HPDE6-E6E7 (cell line): Measurements from ENCODE around the gene ARHGAP6.
"Not testable (repeated sequence)": the region's sequence is repeated elsewhere in the genome, so short reads cannot be mapped to it uniquely, and the experiment has no call there.

Experiments used
- DNase-seq: peaks from one replicate; pipeline ENCODE4 v3.0.0; 2011; ENCODE audit warnings: missing footprints; ENCODE audit errors: extremely low spot score

The ARHGAP6 gene

GRCh38 chrX:11525685-11526084 is 140.0 kb downstream of the ARHGAP6 start:
- DNase-seq = no peak

DNA sequence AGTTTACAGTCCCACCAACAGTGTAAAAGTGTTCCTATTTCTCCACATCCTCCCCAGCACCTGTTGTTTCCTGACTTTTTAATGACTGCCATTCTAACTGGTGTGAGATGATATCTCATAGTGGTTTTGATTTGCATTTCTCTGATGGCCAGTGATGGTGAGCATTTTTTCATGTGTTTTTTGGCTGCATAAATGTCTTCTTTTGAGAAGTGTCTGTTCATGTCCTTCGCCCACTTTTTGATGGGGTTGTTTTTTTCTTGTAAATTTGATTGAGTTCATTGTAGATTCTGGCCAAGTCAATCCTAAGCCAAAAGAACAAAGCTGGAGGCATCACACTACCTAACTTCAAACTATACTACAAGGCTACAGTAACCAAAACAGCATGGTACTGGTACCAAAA is 146.5 kb downstream of the ARHGAP6 start:
- not testable (repeated sequence) for DNase-seq

DNA sequence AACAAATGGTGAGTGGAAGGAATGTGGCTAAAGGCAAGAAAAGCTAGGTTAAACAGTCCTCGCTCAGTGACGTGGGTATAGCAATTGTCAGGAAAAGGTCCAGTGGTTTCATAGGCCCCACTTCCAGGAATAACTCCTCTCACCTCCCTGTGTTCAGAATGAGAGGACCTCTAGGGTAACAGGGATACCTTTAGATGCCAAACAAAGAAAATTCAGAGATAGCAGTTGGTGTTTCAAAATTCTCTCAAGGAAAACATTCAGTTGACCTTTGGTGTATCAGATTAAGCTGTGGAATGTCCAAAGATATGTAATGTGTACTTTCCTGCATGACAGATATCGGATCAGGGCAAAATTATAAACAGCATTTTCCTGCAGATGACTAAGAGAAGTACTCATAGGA is 155.9 kb downstream of the ARHGAP6 start:
- DNase-seq = no peak

GRCh38 chrX:11504234-11504633 is 161.5 kb downstream of the ARHGAP6 start:
- no peak for DNase-seq

DNA sequence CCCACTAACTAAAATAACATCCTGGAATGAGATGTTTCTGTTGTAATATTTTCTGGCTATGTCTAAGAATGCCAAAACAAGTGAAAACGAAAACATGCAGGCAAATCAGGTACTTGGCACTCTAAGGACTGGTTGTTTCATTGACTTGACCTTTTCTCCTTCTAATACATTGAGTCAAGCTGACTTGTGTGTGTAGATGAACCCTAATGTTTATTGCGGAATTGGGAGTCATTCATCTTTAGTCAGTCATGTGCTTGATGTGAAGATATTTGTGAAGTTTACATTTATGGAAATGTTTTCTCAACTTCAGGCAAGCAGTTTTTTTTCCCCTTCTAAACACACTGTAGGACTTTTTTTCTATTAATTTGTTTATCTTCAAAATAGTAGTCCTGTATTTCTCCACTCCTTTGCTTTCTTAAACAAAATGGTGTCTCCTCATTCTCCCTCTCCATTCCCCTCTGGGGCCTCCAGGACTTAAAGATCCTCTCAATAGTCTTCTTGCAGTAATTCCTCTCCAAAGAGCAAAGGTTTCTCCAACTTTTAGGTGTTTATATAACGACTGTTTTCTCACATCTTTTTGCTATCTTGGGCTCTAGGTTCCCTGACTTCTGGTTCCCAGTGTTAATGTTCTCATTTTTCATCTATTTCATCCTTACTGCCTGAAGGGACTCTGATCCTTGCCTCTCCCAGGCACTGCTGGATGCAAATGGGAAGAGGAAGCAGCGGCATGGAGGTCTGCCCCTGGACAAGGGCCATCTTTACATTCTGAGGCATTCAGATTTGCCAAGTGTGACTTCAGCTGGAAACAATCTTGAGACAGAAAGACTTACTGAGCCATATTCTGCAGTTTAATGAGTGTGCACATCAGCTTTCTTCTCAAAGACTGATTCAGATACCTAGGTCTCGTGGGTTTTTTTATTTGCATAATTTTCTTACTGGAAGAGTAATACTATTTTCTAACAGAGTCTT is 166.4 kb downstream of the ARHGAP6 start:
- DNase-seq = no peak

DNA sequence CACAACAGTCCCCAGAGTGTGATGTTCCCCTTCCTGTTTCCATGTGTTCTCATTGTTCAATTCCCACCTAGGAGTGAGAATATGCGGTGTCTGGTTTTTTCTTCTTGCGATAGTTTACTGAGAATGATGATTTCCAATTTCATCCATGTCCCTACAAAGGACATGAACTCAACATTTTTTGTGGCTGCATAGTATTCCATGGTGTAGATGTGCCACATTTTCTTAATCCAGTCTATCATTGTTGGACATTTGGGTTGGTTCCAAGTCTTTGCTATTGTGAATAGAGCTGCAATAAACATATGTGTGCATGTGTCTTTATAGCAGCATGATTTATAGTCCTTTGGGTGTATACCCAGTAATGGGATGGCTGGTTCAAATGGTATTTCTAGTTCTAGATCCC is 174.3 kb downstream of the ARHGAP6 start:
- DNase-seq = not testable (repeated sequence)

DNA sequence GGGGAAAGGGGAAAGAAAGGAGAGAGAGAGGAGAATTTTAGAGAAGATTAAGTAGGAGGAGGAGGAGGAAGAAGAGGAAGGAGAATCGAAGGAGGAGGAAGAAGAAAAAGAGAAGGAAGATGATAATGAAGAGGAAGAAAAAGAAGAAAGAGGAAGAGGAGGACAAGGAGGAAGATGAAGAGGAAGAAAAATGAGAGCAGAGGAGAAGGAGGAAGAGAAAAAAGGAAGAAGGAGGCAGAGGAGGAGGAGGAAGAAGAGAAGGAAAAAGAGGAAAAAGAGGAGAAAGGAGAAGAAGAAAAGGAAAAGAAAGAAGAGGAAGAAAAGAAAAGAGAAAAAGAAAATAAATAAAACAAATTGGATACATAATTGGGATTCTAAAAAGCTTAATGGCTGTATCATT is 181.4 kb downstream of the ARHGAP6 start:
- no peak for DNase-seq

DNA sequence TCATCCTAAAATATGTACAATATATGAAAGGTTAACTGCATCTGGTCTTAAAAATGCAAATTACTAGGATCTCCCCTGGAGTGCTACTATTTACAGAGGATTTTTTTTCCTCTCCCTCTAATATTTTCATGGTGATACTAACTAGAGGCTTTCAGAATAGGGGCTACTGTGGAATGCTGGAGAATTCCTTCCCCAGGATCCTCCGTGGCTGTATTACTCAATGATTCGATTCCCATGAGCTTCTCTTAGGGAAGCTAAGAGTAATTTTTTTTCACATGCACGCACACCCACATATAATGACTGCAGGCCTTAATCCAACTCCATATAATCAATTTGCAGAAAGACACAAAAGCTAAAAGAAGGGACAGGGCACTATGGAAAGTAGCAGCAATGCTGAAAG is 184.7 kb downstream of the ARHGAP6 start:
- DNase-seq = no peak

GRCh38 chrX:11480626-11481025 is 185.1 kb downstream of the ARHGAP6 start:
- DNase-seq = no peak

DNA sequence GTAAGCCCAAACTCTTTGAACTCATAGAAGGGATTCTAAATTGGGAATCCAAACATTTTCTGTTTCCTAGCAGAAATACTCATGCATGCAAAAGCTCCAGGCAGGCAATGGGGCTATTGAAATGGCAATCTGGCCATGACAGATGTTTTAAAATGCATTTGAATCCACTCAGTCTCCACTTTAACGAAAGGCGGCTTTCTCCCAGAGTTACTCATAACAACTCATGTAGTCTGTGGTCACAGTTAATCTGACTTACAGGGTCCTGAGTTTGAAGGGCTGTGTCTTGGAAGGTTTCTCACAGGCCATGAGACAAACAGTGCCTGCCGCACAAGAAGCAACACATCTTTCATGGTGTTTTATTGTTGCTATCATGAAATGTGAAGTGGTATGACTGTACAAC is 186.8 kb downstream of the ARHGAP6 start:
- no peak for DNase-seq

DNA sequence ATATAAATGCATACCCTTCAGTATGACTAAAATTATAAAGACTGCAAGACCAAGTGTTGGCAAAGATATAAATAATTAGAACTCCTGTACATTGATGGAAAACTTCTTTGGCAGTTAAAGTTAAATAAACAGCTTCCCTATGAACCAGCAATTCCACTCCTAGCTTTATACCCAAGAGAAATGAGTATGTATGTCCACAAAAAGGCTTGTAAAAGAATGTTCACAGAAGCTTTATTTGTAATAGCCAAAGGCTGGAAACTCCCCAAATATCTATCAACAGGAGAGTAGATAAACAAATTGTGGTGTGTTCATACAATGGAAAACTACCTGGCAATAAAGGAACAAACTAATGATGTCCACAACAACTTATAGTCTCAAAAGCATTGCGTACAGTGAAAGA is 187.7 kb downstream of the ARHGAP6 start:
- no peak for DNase-seq

DNA sequence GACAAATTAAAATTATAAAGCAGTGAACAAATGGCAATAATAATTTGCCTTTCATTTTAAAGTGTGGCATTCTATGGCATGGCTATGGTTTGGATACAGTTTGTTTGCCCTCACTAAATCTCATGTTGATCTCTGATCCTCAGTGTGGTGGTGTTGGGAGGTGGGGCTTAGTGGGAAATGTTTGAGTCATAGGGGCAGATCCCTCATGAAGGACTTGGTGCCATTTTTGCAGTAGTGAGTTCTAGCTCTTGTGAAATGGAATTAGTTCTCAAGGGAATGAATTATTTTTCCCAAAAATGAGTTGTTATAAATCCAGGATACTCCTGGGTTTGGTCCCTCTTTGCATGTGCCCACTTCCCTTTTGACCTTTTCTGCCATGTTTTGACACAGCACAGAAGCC is 191.1 kb downstream of the ARHGAP6 start:
- no peak for DNase-seq

DNA sequence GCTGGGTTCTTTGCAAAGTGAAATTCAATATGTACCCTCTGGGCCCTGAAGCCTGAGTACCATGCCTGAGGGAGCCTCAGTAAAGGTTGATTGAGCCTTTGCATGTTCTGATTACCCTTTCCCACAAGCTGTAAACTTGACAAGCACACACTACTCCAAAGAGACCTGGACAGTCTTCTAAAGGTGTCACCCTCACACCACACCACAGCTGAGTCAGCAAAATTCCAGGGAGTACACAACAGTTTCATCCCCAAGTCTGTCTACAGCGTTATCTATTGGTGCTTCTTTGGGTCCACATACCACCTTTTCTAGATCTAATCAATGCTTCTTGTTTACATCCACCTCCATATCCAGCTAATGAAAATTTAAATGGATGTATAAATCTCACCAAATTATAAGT is 191.7 kb downstream of the ARHGAP6 start:
- no peak for DNase-seq

DNA sequence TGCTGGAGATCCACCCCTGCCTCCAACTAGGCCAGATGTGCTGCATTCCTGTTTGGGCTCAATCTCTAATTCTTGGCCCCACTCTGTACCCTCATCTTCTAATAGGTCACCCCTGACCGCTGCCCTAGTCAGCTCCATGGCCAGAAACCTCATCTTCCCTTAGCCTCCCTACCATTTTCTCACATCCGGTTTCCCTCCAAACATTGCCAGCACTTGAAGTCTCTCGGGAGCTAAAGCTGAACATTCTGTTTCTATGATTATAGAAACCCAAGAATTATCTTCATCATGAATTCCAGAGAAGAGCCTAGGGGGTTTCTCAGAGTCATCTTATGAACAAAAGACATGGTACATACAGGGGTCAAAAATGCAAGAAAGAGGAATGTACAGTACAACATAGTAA is 192.8 kb downstream of the ARHGAP6 start:
- DNase-seq = no peak

- DNase-seq = no peak
These were observed 193.3 kb downstream of the ARHGAP6 start for GRCh38 chrX:11472381-11472780.

GRCh38 chrX:11470250-11470974 is 195.3 kb downstream of the ARHGAP6 start:
- DNase-seq = no peak

DNA sequence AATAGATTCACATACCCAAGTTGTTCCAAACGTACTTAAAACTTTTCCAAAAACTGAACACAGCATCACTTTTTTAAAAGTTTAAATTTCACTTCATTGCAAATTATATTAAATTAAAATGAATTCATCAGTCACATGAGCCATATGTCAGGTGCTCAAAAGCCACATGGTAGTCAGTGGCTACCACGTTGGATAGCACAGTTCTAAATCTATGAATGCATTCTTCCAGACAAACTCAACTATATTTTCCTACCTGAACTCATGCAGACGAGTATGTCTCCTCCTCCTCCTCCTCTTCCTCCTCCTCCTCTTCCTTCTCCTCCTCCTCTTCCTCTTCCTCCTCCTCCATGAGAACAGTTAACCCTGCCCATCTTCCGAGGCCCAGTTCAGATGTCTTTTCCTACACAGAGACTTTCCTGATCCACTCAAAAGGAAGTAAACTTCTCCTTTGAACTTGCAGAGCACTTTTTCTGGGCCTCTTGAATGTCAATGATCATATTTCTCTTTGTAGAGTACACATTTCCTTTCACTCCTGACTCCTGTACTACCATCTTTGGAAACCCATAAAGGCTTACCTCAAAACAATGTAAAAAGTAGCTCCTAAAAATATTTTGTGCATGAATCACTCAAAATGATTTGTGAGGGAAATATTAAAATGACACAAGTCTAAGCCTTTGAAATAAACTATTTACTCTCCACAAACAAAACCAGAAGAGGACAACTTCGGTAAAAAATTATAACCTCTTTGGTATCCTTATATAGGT is 199.9 kb downstream of the ARHGAP6 start:
- DNase-seq = no peak

GRCh38 chrX:11464836-11465463 is 200.8 kb downstream of the ARHGAP6 start:
- DNase-seq = no peak

GRCh38 chrX:11464380-11464779 is 201.3 kb downstream of the ARHGAP6 start:
- no peak for DNase-seq

- no peak for DNase-seq
These were observed 203.1 kb downstream of the ARHGAP6 start for GRCh38 chrX:11462648-11463047.

DNA sequence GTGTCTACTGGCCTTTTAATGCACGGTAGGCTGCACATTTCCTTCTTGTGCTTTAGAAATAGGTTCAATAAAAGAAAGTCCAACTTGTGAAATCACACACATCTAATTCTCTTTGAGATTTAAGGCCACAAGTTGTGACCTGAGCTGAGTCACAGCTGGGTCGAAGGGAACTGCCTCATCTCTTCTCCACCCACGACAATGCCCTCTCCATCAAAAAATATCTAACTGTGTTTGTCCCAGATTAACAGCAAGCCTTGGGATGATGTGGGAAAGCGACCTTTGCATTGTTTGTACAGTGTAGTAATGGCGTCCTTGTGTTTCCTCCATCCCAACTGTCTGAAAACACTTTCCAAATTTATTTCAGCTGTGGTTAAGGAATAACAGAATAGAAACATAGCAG is 203.6 kb downstream of the ARHGAP6 start:
- DNase-seq = no peak
